Measurements from ENCODE around the gene MYO1D.
A peak's percentile ranks its signal among the peaks of the same experiment; 100 is the strongest.
"Not testable (repeated sequence)": the region's sequence is repeated elsewhere in the genome, so short reads cannot be mapped to it uniquely, and the experiment has no call there.

MYO1D gene

DNA sequence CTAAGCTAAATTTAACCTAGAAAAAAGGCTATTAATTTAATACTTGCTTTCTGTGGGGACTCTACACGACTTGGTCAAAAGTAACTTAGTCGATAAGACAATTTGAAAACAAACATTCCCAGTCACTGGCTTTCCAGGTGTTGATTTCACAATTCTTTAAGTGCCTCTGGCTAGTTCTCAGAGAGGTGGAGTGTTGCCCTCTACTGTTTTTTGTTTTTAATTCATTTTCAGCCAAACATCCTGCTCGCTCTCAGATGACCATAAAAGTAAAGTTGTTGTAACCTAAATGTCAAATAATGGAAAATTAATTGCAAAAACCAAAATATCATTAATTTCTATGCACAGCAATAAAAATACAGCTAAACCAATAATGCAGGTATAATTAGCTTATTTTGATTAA, 107.1 kb downstream of the MYO1D start:
- DNase-seq = no peak

DNA sequence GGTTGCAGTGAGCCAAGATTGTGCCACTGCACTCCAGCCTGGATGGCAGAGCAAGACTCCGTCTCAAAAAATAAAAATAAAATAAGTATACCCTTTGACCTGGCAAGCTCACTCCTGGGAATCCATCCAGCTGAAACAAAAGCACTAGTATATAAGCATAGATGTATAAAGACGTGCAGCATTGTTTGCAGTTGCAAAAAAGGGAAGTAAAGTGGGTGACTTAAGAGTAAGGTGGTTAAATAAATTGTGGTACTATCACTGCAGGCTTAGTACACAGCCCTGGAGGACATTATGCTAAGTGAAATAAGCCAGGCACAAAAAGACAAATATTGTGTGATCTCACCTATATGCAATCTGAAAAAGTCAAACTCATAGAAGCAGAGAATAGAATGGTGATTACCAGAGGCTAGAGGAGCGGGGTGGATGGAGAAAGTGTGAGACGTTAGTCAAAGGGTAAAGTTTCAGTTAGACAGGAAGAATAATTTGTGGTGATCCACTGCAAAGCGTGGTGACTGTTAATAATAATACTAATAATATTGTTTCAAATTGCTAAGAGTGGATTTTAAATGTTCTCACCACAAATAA, 113.0 kb downstream of the MYO1D start:
- DNase-seq = no peak

DNA sequence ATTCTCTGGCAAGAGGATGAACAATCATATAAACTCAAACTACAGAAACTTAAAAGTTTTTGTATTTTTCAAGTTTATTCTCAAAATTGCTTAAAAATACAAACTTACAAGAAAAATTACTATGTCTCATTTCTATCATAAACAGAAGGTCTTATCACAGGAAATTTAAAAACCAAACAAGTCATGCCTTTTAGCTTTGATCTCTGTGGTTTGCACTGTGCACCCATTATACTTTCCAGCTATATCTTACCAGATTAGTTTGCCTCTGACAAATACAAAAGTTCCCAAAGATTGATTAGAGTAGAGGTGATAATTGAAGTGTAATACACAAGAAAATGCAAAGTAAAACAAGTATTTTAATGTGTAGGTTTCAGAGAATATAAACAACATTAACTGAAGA, 117.4 kb downstream of the MYO1D start:
- no peak for DNase-seq

- DNase-seq = no peak
These were observed 119.0 kb downstream of the MYO1D start for GRCh38 chr17:32757963-32758362.

DNA sequence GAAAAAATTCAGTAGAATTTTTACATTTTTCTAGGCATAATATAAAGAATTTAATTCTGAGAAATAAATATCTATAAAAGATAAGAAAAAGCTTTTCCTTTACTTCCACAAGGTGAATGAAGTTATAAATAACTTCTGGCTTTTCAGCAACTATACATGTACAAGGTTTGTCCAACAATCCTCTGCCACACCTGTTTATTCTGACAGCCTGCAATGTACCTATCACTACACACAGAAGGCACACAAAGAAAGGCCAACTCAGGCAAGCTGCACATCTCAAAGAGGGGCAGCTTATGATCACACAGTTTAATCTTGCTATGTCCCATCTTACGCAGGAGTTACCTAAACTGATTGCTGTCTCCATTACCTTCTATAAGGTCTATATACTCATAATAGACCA, 120.2 kb downstream of the MYO1D start:
- no peak for DNase-seq

GRCh38 chr17:32755045-32755805, 121.7 kb downstream of the MYO1D start:
- DNase-seq = peak; percentile 93

DNA sequence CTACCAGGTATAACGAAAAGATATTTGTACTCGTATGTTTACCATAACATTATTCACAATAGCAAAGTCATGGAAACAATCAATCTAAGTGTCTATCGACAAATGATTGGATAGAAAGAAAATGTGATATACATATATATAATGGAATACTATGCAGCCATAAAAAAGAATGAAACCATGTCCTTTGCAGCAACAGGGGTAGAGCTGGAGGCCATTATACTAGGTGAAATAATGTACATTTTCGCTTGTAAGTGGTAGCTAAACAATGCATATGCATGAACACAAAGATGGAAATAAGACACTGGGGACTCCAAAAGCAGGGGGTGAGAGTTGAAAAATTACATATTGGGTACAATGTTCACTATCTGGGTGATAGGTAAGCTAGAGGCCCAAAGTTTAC, 124.0 kb downstream of the MYO1D start:
- no peak for DNase-seq

DNA sequence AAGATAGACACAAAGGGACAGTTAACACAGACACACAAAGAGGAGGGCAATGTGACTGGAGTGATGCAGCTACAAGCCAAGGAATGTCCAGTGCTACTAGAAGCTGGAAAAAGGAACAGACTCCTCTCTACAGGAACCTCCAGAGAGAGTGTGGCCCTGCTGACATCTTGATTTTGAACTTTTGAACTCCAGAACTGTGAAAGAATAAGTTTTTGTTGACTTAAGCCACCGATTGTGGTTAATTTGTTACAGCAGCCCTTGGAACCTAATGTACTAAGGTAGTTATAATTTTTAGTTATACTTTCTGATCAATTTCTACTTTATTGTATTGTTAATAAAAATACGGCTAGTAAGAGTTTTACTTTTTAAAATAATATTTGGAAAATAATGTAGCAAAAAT, 129.1 kb downstream of the MYO1D start:
- DNase-seq = no peak

DNA sequence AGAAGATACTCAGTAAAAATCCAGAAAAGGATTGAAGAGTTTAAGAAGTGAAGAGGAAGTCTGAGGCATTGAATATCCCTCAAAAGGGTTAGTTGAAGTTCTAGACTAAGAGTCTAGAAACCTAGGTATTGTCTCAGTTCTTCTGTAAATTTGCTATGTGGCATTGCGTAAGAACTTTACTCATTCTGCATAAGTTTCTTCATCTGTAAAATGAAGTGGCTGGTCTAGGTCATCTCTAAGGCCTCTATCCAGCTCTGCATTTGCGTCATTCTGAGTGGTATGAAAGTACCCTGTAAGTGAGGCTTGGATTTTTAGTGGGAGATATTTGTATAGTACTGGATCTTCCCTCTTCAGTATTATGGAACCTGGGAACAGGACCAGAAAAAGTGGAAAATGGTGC, 130.2 kb downstream of the MYO1D start:
- DNase-seq = no peak

DNA sequence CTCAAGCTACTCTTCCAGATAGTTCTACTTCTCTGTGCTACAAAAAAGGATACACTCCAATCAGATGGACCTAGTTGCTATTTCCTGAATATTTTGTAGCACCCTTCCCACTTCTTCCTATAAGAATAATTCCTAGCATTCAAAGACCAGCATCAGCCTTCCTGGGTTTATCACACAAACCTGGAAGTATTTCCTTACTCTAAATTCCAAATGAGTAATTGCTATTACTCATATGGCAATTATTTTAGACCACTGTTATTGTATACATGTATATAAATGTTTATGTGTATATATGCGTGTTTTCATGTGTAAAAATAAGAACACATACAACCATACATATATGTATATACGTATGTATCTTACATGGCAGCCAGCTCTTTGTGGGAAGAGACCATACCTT, 130.6 kb downstream of the MYO1D start:
- no peak for DNase-seq

- no peak for DNase-seq
These were observed 134.0 kb downstream of the MYO1D start for GRCh38 chr17:32742681-32743538.

DNA sequence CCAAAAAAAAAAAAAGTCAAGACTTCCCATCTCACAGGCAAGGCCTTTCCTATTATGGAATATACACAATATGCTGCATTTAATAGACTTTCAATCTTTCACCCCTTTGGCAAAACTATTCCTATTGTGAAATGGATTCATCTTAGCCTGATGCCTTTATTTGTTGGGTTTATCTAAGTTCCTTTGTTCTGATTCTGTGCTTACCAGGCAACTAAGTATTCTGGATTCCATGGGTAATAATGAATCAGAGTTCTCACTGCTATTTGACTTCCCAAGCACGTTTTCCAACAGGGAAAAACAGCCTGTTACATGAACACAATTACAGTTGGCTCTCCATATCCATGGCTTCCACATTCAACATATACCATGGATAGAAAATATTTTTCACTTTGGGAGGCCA, 135.5 kb downstream of the MYO1D start:
- no peak for DNase-seq

GRCh38 chr17:32739722-32740121, 137.2 kb downstream of the MYO1D start:
- DNase-seq = no peak

GRCh38 chr17:32739151-32739550, 137.8 kb downstream of the MYO1D start:
- not testable (repeated sequence) for DNase-seq

GRCh38 chr17:32733401-32733800, 143.5 kb downstream of the MYO1D start:
- DNase-seq = no peak

DNA sequence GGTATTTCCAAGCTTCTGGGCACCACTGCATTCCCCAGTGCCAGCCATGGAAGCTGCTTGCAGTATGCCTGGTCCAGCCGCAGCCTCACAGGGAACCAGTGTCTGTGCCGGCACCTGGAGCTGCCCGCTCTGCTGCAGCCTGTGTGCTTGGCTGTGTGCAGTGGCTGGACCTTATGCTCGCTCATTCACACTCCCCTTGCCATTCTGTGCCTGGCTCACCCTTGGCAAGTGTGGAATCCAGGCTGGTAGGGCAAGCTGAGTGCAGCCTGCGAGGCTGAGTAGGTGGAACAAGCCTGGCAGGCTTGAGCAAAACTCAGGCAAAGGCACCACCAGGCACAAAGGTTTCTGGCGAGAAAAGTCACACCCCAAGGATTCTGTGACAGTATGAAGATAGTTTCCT, 144.0 kb downstream of the MYO1D start:
- DNase-seq = no peak

DNA sequence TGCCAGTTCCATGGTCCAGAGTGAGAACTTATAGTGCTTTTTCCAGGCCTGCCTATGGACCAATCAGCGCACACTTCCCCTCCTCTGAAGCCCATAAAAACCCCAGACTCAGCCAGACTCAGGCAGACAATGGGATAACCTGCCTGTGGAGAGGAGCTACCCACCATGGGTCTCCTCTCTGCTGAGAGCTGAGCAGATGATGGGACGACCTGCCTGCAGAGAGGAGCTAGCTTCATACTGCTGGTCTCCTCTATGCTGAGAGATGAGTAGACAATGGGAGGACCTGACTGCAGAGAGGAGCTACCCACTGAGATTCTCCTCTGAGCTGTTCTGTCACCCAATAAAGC, 144.7 kb downstream of the MYO1D start:
- no peak for DNase-seq

- no peak for DNase-seq
These were observed 145.2 kb downstream of the MYO1D start for GRCh38 chr17:32731556-32732295.

- DNase-seq = no peak
These were observed 149.2 kb downstream of the MYO1D start for GRCh38 chr17:32727681-32728080.

GRCh38 chr17:32725697-32726096, 151.2 kb downstream of the MYO1D start:
- no peak for DNase-seq

- no peak for DNase-seq
These were observed 153.5 kb downstream of the MYO1D start for GRCh38 chr17:32723310-32723955.

DNA sequence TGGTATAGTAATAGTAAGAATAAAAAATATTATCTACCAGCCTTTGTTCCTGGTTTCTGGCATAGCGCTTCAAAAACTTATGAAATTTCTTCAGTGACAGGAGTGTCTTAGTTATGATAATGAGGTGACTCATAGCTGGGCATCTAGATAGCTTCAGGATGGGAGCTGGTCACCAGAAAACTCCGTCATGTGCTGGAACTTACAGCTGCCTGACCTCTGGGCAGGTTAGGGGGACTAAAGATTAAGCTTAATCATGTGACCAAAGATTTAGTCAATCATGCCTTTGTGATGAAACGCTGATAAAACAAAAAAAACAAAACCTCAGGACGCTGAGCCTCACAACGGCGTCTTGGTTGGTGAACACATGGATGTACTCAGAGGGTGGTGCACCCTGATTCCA, 154.2 kb downstream of the MYO1D start:
- no peak for DNase-seq

DNA sequence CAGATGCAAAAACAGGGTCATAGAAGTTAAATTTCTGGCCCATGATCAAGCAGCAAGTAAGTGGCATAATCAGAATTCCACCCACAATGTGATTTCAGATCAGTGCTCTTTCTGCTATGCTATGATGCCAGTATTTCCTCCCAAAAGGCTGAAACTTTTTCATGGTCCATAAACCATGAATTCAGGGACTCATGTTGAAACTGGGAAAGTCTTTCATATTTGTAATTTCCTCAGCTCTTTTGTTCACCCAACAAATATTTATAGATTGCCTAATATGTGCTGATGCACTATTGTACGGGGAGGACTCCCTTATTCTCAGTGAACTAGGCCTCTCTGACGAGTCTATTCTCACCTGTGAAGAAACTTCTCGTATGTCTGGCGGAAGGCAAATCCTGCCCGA, 156.3 kb downstream of the MYO1D start:
- DNase-seq = no peak
